ENCODE measurements around the gene MON2.

- TF ChIP-seq POLR2A (IDR thresholded peaks at IDR 0.05; ENCODE audit: low read length) (no peak), GATA1 (IDR thresholded peaks at IDR 0.05; ENCODE audit: low read depth, low read length) (no peak)
These were observed 5.8 kb downstream of the MON2 start for GRCh38 chr12:62472472-62472871.
